NCI-H146 treated with DMSO at 0.1 percent for 48 hours (cell line): Measurements from ENCODE around the gene MPO.

Experiments
- DNase-seq: peaks from one replicate; lab custom pipeline; 2025; ENCODE audit not compliant: unreplicated experiment; lab: John Stamatoyannopoulos, UW

Gene MPO

DNA sequence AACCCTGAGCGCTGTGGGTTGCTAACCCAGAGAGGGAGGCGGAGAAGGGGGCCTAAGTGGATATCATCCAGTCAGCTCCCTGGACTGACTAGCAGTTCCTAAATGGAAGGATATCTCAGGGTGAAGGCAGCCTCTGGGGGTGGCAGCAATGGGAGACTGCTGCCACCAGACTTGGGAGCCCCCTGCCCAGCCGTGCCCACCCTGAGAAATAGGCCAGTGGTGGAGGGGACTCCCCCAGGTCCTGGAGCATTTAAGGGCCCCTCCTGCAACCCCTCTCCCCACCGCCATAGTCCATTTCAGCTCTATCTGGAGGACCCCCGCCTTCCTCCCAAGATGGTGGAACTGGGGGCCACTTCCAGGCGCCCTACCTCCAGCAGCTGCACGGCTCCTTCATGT lies 39.4 kb upstream of the MPO start:
- no peak for DNase-seq

DNA sequence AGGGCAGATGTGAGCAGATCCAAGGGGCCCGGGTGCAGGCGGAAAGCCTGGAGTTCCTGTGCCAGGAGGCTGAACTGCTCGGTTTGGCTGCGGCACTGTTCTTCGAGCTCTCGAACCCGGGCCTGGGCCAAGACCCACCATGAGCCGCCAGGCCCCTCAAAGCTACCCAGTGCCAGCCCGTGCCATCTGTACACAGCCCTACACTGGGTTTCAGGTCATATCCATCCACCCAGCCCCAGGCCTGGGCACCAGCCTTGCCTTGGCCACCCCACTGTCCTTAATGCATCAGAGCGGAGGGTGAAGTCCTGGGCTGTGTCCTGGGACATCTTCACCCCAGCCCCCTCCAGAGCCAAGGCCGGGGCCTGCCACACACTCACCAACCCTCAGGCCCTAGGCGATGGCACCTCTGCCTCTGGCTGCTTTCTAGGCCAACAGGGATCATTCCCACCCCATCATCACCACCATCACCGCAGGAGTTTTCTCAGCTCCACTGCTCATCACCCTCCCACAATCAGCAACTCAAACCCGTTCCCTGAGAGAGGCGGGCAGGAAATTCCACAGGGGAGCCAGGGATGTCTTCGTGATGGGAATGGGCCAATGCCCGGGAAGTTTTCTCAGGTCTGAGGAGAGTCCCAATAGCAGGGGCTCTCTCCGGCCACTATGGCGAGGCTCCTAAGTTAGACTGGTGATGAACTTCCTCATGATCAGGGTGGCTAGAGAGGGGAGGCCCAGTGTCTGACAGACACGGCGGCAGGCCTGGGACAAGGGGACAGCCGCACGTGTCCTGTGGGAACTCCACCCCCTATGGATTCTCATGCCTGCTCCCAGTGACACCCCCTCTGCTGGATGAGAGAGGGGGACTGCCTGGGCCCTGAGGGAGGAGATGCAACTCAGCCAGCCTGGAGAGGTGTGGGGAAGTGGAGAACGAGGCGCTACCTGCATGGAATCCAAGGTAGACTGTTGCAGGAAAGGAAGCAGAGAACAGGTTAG lies 38.7 kb upstream of the MPO start:
- no peak for DNase-seq

DNA sequence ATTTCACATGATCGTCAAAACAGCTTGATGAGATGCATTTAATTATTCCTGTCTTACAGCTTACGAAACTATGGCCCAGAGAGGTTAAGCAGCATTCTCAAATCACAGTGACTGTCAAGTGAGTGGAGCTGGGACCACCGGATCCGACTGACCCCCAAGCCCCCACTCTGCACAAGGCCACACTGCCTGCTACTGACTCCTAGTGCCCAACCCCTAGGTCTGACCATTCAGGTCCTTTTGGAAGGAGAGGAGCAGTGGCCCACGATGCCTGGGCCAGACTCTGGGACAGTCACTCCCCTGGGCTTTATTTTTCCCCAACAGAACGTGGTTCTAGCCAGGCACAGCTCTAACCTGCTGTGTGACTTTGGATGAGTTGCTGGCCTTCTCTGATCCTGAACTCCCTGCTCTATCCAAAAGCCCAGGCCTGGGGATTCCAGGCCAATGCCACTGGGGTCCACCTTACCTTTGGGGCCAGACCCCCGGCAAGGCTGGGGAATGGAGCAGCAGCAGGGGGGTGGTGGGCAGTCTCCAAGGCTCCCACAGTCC lies 38.0 kb upstream of the MPO start:
- no peak for DNase-seq

DNA sequence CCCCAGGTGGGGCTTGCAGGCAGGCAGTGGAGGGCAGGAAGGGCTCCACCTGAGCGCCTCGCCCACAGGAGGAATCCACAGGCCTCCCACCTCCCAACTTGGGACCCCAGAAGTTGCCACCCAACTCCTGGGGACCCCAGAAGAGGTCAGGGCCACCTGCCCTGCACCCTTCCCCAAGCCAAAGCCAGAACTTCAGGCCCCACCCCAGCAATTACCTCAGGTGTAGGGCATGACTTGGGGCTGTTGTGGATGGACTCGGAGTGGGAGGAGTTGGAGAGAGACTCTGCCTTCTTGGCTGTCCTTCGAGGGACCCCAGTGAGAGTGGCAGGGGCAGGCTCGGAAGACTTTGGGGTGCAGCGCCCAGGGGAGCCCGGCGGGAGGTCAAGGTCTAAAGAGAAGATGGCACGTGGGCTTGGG lies 37.3 kb upstream of the MPO start:
- DNase-seq, result no peak

DNA sequence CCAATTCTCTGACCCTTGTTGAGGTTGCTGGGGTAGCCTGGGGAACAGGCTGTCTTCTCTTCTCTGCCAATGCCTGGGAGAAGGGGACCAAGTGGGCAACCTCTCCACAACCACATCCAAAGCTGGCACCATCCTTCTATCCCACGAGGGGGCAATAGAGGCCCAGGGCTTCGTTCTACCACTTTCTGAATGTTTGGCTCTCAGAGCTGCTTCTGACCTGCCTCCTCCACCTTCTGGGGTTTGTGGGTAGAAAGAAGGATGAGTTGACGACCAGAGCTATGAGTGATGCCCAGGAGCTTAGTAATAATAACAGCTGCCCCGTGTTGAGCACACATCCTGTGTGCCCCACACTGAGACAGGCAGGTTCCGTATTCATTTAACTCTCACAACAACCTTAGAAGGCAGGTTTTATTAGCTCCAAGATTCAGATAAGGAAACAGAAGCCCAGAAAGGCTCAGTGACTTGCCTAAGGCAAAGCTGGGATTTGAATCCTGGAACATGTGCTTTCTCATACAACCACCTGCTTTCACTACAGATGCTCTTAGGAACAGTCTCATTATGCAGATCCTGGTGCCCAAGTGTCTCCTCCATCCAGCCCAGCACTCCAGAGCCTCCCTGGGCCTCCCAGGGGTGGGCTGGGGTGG lies 36.8 kb upstream of the MPO start:
- no peak for DNase-seq

DNA sequence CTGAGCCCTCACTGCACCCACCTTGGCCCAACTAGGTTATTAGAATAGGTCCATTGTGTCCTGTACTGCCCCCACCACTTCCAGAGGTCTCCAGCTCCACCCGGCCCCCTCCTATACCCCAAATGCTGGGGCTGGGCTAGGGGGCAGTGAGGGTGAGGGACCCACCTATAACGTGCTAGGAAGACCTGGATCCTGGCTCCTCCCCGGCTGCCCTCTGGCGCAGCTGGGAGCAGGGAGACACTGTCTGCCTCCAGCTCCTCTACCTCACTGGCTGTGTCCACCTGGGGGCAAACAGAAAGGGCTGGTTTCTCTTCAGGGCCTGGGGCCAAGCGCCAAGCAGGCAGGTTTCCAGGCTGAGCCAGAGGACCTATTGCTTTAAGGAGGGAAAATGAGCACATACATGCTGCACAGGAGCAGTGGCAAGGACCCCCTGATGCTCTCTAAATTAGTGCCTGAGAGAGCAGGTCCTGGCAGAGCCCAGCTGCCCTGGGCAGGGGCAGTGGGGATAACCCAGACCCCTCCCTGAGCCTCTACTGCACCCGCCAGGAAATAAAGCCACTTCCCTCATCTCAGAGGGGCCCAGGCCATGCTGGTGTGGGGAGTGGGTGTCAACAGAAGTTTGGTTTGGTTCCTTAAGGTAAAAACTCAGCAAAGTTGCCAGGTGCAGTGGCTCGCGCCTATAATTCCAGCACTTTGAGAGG lies 35.7 kb upstream of the MPO start:
- DNase-seq, result no peak

DNA sequence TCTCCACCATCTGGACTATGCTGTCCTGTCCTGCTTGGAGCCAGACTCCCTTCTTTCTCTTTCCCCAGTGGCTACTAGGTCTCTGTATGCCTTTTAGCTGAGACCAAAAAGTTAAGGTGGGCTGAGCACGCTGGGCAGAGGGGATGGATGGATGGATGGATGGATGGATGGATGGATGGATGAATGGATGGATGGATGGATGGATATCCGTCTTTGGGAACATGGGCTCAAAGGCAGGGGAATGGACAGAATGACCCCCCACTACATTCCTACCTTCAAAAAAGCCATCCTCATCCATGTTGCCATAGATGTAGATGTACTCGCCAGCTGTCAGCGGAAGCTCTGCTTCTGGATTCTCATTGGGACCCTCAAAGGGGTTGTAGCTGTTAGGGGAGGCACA lies 35.0 kb upstream of the MPO start:
- no peak for DNase-seq

DNA sequence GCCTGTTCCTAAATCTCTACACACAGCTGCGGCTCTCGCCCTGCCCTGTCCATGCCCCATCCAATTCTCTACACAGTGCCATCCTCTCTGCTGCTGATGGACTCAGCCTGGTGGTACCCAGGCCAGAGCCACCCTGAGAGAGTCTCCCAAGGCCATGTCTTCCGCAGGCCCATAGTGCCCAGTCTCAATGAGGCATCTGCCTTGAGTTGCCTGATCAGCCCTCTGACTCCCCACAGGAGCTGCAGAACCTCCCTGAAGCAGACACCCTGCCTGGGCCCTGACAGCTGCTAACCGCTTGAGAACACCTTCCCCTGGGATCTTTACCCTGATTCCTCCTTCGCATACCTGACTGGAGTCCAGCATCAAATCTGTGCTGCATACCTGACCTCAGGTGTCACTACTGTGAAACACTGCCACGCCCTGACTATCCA lies 34.6 kb upstream of the MPO start:
- no peak for DNase-seq

DNA sequence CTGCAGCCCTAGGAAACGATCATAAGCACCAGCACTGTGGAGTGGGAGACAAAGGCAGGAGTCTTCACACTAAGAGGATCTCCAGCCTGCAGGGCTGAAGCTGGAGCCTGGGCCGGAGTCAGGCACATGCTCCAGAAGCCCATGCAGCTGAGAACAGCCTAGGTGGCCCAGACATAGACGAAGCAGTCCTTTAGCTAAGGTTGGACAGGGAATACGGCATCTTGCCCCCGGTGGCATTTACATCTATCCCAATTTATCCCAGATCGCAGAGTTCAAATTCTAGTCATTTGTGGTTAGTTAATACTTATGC lies 33.9 kb upstream of the MPO start:
- DNase-seq, result no peak

DNA sequence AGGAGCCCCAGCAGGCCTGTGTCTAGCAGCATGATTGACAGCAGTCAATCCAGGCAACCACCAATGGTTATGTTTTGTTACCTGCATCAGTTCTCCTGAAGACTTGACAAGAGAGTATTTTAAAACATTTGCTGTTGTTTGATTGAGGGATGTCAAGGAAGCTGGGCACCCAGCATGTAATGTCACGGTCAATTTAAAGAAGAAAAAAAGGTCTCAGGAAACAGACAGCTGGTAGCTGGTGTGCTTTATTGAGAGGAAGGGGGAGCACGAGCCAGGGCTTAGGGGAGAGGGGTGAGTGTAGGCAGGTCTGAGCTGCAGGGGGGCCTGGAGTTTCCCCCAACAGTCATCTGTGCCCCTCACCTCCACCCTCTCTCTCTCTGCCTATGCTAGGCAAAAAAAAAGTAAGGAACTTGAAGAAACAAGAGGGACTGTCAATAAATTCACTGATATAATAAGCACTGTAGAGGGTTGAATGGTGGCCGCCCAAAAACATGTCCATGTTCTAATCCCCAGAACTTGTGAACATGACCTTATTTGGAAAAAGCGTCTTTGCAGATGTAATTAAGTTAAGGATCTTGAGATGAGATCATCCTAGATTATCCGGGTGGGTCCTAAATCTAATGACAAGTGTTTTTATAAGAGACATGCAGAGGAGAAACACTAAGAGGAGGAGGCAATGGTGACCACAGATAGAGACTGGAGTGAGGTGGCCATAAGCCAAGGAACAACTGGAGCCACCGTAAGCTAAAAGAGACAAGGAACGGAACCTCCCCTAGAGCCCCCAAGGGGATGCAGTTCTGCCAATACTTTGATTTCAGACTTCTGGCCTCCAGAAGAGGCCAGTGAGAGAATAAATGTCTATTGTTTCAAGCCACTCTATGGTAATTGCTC lies 33.3 kb upstream of the MPO start:
- DNase-seq, result no peak

DNA sequence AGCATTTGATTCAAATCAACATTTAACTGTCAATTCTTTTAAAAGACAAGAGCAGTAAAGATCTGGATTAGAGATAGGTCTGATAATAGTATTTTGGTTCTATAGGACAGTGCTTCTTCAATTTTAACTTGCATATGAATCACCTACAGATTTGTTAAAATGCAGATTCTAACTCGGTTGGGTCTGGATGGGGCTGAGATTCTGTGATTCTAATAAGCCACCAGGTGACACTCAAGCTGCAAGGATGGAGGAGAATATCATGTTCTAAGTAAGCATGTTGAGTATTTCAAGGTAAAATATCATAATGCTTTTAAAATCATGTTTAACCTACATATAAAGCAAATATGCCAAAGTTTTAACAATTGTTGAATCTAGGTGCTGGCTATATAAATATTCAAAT lies 32.1 kb upstream of the MPO start:
- DNase-seq, result no peak

DNA sequence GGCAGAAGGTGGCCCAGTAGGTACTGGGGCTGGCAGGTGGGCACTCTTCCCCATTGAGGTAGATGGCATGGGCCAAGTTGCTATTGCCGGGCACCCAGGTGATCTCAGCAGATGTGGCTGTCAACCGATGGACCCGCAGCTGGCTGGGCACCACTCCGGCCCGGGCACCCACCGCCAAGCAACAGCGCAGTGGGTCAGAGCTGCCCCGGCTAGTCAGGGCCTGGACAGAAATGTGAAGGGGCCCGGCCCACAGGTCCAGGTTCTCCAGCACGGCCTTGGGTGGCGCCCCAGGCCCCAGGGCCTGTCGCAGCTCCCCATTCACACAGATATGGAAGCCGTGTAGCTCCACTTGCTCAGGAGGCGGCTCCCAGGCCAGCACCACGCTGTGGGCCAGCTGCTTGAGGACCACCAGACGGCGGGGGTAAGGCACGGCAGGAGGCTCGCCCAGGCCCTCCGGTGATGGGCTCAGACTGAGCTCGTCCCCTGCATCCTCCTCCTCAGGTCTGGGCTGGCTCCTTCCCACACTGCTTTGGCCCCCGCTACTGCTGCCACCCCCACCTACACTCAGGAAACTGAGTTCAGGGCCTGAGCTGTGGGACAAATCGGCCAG lies 31.4 kb upstream of the MPO start:
- DNase-seq, result no peak

DNA sequence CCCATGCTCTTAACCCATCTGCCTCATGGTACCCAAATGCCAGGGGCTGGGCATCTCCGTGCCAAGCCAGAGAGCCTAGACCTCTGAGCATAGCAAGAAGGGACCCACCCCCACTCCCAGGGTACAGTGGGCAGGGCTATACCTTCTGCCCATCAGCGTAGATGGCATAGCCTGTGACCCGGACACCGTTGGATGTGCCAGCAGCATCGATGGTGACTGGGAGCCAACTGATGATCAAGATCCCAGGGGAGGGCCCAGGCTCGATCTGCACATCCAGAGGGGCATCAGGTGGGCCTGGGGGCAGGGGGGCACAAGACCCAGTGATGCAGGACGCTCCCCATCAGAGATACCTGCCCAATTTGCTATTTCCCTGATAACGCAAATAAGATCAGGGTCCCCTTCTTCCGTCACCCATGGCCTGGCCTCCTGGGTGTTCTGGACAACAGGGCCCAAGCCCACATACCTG lies 30.7 kb upstream of the MPO start:
- no peak for DNase-seq

DNA sequence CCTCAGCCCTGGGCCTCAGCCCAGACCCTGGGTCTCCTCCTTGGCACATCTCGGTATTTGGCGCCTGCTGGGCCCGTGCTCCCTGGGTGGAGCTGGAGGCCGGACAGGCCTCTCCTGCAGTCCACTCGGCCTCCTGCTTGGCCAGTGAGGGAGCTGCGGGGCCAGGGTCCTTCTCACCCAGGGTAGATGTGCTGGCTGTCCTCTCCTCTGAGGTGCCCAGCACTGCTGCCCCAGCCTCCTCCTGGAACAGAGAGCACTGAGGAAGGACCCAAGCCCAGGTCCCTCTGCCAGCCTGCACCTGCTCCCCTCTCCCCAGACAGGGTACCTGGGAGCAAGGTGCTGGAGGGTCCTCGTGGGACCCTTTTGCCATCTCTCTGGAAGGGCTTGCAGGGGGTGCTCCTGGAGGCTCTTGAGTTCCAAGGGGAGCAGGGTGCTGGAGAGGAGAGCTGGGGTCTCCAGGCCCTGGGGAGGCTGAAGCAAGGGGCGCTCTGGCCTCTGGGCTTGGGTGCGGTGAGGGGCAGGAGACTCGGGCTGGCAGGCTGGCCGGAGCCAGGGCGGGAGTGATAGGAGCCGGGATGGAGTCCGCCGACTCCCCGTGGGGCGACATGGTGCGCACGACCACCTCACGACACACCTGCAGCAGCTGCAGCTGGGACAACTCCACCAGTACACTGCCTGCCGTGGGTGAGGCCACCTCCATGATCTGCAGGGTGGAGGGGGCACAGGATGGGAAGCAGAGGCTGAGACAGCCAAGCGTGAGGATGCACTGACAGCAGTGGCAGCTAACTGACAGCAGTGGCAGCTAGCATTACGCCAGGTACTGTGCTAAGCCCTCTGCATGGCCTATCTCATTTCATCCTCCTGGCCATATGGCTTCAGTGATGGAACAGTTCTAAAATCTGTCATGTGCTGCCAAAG lies 30.0 kb upstream of the MPO start:
- no peak for DNase-seq

DNA sequence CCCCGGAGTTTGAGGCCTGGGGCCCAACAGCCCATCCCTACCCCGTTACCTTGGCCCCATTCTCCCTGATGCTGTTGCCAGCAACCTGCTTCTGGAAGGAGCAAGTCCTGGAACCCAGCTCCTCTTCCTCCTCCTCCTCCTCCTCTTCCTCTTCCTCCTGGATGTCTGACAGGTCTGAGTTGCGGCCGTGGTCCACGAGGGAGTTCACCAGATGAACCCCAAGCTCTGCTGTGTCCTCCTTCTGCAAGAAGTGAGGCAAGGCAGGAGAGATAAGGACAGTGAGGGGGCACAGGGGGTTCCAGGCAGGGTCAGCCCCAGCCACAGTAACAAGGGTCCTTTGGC lies 29.2 kb upstream of the MPO start:
- no peak for DNase-seq

DNA sequence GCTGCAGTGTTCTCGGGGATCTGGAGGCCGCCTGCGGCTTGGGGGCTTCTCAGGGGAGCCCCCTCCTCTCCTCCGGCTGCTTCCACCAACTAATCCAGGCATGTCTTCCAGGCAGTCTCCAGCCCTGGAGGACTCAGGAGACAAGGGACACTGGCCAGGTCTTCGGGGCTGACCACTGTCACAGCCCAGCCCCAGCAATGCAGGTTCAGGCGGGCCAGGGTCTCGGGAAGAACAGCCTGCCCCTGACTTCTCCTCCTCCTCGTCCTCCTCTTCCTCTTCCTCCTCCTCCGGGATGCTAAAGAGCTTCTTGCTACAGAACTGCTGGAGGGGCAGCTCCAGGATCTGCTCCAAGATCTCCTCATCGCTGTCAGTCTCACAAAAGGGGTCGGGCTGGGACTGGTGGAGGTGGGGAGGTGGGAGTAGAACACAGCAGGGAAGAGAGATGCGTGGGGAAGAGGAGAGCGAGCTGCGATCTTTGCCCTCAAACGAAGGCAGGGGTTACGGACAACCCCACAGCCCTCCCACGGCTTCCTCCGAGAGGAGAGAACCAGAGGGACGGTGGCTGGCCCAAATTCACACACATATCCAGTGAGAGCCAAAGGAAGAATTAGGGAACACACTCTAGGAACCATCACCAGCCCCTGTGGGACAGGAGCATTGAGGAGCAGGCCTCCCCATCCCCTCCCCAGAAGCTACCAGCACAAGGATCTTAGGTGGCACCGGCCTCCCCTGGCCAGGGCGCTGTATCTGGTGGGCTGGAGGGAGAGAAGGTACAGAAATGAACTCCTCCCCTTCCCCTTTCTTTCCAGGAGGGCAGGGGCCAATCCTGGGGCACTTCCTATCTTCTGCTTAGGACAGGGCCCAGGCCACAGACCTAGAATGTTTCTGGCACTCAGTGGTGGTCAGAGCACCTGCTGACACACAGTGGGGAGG lies 28.5 kb upstream of the MPO start:
- no peak for DNase-seq

DNA sequence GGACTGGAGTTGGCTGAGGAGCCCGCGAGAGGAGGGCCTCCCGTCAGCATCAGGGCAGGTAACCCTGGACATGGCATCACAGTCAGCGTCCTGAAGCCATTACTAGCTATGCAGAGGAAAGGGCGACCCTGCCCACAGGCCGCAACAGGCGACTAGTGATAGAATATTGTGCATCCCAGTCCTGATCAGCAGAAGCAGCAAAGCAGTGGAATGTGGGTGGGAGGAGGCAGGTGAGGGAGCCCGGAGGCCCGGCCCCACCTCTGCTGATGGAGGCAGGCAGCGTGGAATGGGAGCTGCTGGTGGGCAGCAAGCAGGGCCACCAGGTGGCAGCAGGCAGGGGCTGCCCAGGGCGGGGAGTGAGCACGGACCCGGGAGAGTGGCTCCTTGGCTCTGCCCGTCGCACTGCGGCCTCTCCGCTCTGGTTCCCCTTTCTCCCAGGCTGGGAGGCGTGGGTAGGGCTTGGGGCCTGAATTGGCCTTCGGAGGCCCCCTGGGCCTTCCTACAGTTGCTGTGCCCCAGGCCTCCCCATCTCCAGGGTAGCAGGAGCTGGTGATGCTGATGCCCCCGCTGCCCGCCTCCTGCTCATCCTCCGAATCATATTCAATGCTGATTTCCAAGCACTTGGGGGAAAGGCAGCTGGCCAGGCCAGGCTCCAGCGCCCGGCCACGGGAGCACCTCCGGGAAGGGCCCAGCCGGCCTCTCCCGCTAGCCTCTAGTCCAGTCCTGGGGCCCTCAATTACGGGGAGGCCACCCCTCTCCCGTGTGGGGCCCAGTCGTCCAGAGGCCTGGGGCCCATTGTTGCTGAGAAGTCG lies 27.6 kb upstream of the MPO start:
- no peak for DNase-seq
